Measurements from ENCODE around the gene EPS8L3.
A peak's percentile ranks its signal among the peaks of the same experiment; 100 is the strongest.

The EPS8L3 gene

DNA sequence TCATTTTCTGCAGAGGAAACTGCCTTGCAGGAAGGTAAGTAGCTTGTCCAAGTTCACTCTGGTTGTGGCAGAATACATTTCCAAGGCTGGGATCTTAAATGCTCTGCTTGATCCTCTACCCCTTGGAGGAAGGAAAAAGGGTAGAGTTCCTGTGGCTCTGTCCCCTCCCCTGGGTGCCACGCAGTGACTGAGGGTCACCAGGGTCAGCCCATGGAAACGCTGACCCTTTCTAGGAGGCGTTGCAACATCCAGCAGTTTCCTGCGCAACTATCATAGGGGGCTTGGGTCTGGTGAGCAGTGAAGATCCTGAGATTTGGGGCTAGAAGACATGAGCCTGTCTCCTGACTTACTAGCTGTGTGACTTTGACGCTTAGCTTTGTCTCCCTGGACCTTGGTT is 29.4 kb upstream of the EPS8L3 start:
- DNase-seq (ENCODE audit: low spot score): no peak

DNA sequence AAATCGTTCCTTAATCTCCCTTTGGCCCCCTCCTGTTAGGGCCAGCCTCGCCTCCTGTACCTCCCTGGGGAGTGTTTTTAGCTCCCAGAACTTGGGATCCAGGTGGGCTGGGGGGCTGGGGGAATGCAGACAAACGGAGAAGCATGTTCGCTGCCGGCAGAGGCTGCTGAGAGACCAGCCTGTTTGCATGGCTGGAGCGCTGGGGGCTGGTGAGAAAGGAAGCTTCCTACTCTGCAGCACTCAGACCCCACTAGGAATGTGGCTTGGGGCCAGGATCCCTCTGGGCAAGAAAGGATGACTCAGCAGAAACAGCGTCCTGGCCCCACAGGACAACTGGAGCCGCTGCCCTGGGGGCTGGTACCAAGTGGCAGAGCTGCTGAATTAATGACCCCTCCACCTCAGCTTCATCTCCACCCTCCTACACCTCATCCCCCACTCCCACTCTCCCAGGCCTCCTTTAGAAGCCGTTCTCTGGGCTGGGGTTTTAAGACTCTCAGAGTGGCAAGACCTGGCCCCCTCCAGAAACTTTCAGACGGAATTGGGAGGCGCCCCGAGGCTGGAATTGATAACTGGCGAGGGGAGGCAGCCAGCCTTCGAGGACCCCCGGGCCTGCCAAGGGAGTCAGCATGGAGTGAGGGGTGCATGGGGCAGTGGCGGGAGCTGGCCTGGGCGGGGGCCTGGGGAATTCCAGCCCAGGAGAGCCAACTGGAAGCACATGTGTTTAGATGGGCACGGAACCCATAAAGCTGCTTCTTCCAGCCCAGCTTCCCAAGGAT is 28.5 kb upstream of the EPS8L3 start:
- no peak for DNase-seq (ENCODE audit: low spot score)

DNA sequence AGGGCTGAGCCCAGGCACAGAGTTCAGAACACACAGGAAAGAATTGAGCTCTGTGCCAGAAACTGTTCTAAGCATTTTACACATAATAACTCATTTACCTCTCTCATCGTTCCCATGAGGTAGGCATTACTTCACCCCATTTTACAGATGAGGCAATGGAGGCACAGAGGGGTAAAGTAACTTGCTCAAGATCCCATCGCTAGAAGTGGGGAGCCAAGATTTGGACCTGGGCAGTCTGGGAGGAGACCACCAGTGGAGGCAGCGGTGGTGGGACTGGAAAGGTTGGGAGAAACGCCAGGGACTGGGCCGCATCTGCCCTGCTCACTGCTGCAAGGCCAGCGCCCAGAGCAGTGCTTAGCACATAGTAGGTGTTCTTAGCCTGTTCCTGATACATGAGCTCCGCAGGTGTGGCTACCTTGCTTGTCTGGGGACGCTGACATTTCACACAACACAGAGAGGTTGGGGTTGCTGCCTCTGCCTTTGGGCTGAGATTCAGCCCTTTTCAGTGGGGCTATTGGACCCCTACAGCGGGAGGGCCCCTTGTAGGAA is 27.8 kb upstream of the EPS8L3 start:
- no peak for DNase-seq (ENCODE audit: low spot score)

DNA sequence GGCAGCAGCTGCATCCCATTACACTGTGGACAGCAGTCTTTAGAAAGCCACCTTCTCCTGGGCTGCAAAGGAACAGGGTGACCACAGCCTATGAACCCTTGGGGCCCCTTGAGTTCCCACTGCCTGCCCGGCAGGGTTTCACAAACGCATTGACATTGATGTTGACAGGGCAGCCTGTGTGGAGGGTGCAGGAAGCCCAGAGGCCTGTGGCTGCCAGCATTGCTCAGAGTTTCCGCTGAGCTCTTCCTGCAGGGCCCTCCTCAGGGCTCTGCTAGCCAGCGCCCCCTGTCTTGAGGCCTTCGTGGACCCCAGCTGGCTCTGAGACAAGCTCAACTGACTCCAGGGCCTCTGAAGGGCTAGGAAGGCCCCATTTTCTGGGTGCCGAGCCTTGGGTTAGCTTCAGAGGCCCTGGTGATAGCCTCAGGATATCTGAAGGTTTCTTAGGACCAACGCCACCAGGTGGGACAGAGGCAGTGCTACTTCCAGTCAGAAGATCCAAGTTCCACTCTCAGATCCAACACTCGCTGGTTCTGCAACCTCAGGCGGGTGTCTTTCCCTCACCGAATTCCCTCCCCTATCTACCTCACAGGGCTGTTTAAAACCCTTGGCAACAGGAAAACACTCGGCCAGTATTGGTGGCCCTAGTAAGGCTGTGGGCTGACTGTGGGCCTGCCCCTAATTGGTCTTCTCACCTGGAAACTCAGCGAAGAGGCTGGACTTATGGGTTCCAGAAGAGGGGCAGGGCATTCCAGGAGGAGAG is 27.2 kb upstream of the EPS8L3 start:
- peak; percentile 84 for DNase-seq (ENCODE audit: low spot score)

DNA sequence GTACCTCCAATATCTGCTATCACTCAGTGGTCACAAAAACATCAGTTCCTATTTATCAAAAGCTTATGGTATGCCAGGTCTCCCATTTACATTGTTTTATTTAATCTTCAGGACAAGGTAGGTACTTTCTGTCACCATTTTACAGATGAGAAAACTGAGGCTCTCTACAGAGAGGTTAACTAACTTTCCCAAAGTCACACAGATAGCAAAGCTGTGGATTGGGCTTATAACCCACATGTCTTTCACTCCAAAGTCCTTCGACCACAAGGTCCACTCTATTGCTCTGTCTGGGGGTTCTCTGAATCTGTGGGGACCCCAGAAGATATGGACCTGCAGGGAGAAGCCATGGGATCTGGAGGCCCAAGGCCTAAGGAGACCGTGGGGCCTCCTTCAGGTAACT is 26.6 kb upstream of the EPS8L3 start:
- no peak for DNase-seq (ENCODE audit: low spot score)

DNA sequence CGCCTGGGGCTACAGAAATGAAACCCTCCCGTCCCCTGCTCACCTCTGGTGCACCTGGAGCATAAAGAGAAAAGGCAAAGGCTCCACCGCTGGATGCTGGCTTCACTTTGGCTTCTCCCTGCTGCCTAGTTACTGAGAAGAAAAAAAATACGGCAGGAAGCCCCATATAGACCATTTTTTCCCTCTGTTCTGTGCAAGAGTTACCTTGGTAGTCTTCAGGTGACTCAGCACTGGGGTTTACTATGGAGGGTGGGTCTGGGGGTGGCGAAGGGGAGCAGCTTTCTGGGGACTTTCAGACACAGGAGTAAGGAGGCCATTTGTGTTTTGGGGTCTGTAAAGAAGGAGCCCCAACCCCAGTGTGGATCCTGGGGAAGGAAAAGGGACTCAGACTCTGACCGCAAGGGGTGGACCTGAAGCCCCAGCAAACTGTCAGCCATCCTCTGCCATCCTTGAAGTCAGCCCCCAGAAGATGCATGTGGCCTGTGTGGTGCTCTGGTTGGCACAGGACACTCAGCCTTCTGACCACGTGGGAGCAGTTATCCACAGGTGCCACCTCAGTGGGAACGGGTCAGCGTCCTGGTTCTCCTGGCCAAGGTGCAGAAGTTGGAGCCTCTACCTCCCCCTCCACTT is 25.9 kb upstream of the EPS8L3 start:
- no peak for DNase-seq (ENCODE audit: low spot score)

DNA sequence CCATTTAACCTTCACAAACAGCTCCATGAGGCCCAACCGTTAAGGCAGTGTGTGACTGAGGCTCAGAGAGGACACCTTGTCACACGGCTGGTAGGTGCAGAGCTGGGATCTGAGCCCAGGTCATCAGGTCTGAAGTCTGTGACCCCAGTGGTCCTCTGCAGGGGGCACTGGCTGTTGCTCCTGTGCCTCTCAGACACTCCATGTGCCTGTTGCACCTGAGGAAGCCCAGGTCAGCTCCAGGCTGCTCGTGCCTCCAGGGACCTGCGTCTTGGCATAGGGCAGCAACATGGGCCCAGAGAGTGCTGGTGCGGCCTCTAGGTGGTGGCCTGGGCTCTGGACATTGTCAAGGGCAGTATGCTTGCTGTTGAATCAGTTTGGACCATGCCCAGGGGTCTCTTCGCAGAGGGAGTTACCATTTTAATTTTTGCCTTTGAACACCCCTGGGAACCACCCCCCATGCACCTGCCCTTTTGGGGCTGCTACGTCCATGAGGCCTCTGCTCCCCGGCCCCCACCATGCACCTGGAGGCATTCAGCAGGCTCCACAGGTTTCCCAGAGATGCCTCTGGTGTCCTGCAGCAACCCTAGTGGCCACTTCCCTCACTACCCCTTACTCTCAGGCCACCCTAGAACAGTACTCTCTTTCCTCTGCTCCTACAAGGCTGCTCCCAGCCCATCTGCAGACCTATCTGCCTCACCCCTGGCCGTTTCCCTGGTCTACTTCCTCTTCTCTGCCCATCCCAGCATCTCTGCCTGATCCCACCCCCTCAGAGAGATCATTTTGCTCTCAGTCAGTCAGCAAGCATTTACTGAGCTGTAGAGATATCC is 25.2 kb upstream of the EPS8L3 start:
- DNase-seq (ENCODE audit: low spot score): no peak

DNA sequence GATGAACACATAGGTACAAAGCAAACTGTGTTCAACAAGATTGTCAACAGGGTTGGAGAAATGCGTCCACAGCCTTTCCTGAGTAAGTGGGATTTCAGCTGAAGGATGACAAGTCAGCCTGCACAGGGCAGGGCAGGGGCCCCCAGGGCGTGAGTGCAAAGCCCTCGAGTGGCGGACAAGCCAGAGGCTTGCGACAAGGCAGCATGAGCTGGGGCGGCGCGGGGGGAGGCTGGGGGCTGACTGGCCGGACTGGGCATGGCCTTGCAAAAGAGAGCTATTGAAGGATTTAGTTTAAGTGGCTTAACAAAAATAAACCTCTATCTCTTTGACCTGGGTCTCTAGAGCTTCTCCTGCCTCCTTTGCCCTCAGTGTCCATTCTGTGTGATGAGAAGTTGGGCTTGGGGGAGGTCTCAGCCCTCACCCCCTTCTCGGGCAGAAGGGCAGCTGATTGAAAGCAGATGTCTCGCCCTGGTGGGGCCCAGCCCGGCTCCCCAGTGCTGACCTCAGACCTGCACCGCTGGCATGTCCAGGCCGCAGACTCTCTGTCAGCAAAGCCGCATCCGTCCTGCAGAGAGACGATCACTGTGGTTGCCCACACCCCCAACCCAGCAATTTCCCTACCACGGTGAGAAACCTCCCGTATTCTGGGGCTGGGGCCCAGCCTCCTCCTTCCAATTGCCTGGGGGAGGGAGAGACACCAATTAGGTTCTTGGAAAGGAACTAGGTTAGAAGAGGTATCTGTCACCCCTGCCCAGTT is 24.3 kb upstream of the EPS8L3 start:
- DNase-seq (ENCODE audit: low spot score): no peak

DNA sequence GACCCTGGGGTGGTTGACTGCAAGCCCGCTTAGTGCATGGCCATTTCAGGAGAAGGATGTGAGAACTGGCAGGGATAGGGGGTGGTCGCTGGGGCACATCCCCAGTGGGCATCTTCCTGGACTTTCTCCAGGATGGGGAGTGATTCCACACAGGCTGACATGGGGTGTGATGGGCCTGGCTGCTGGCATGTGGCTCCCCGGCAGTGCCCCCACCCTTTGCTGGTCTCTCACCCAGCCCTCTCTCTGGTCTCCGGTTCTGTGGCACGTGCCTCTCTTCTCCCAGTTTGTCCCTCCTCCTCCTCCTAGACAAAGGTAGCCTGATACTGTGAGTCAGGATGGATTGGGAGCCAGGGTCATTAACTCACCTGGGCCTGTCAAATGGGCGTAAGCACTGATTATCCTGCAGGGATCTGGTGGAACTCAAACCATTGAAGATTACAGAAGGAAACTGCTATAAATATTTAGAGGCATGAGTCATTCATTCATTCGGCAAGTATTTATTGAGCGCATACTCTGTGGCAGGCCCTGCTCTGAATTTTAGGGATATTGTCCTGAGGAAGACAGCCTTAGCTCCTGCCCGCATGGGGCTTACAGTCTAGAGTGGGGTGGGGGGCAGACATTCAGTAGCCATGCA is 23.6 kb upstream of the EPS8L3 start:
- DNase-seq (ENCODE audit: low spot score): no peak

DNA sequence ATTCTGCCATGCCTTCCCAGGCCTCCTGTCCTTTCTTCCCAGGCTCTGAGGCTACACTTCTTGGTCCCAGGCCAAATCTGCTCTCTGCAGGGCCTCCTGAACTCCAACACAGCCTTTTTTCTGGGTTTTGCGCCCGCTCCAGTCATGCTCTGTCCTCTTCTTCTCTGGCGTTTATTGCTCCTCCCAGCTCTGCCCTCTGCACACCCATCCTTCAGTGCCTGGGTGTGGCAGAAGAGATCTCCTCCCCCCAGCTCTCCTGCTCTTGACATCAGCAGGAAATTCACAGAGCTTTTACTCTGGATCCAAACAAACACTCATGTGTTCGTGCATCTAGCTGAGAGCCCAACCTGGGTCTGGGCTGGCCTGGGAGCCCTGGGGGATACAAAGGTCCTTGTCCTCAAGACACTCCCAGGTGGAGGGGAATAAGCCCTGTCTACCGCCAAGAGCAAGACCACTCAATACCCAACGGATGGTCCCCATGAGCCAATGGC is 22.9 kb upstream of the EPS8L3 start:
- no peak for DNase-seq (ENCODE audit: low spot score)

DNA sequence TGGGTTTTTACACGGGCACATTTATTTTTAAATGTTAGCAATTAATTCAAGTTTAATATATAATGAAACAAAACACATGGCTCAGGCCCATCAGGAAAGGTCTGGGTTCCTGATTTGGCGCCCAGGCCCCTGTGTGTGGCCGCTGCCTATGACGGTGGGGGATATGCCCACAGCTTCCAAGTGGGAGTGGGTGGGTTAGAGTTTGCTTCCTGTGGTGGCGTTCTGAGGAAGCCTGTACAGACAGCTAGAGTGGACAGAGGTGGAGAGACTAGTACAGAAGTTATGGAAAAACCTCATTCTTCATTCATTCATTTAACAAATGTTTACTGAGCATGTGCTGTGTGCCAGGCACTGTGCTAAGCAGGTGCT is 22.4 kb upstream of the EPS8L3 start:
- DNase-seq (ENCODE audit: low spot score): no peak

DNA sequence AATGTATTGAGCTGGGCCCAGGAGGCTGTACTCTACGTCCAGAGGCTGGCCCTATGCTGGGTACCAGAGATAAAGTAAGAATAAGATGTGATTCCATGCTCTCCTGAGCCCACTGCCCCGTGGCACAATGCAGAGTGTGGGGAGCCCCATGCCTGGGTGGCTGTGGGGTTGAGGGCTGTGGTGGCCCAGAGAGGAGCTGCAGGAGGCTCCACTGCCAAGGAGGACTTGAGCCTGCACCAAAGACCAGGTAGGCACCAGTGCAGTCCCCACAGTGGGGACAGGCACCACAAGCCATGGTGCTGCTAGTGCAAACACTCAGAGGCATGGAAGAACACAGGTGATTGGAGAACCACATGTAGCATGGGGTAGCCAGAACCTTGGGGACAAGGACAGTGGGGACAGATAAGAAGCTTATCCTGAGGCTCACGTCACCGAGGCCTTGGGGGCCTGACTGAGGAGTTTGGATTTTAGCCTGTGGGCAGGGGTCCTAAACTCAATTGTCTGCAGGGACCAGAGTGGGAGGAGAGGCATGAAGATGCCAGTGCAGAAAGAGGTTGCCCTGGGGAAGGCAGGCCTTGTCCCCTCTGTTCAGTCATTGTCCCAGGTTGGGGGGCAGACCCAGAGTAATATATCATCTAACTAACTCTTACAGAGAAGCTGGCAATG is 21.9 kb upstream of the EPS8L3 start:
- no peak for DNase-seq (ENCODE audit: low spot score)

DNA sequence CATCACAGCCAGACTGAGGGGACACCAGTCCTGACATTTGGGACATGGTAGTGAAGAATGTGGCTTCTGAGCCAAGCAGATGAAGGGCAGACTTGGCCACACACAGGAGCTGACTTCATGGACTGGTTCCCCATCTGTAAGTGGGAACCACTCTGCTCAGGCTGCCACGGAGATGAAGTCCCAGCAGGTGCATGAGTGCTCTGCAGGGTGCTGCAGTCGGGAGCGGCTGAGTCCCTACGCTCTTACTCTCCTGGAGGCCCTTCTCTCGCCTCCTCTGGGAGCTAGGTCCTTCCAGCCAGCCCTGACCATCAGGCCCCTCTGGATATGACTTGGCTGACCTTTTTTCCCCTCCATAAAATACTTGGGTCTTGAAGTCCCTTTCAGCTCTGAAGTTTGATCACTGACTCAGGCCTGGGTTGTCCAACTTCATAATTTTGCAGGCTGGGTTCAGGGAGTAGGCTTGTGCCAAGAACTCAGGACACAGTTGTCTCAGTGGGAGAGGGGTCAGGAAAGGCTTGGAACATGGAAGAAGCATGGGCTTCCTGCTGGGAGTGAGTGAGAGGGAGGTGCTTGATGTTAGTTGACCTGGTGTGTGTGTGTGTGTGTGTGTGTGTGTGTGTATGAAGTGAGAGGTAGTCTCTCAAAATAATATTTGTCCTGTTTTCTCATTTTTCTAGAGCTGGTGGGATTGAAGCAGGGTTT is 21.0 kb upstream of the EPS8L3 start:
- no peak for DNase-seq (ENCODE audit: low spot score)

DNA sequence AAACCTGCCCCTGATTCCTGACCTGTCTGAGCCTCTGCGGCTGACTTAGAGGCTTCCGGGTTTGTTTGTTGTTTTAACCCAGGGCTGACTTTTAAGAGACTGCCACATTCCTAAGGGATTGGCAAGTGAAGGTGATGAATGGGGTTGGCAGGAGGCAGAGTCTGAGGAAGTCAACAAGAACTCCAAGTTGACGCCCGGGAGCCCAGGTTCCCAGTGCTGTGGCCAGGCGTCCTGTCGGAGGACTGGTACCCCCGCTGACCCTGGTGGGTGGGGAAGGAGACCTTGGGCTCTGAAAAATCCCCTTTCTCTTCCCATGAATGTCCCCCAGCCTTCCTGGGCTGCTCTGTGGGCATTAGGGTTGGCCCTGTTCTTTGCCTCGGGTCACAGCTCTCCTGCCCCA is 19.7 kb upstream of the EPS8L3 start:
- DNase-seq (ENCODE audit: low spot score): no peak

DNA sequence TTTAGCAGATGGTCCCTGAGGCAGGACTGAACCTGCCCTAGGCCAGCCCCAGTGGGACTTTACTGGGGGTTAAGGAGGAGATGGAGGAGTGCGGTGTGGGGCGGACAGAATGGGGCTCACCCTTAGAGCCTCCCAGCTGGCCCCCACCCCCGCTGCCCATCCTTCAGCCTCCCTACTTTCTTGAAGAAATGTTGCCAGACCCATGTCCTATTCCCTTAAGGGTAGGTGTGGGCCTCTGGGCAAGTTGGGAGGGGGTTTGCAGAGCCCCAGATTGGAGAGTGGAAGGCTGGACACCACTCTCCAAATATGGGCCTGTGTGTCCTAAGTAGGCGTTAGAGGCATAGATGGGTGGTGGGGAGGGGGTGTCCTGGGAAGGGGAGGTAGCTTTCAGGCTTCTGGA is 19.2 kb upstream of the EPS8L3 start:
- DNase-seq (ENCODE audit: low spot score): no peak

DNA sequence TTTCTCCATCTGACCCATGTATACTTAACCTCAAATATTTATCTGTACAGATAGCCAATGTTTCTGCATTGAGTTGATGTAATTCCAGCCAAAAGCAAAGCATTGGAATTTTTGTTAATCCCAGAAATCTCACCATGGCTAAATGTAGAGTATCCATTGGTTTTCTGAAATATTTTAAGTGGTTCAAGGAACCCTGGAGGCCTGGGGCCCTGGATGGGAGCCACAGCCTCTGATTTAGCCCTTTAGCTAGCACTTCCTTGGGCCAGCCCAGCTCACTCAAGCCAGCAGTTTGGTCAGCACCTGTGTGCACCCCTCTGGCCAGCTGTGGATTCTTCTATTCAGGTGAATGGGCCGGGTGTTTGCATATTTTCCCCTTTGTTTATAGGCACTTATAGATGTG is 18.8 kb upstream of the EPS8L3 start:
- DNase-seq (ENCODE audit: low spot score): no peak

DNA sequence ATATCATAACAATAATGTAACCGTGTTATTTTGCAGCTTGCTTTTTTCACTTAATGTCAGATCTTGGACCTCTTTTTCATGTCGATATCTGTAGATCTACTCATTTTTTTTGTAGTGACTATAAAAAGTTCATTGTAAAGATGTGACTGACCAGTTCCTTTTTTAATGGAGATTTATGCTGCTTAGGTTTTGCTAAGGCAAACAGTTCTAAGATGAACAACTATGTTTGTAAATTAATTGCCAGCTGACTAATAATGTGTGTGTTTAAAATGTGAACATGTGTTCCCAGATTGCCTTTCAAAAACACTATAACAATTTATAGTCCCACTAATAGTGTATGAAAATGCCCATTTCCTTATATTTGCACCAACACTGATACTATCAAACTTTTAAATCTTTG is 18.1 kb upstream of the EPS8L3 start:
- no peak for DNase-seq (ENCODE audit: low spot score)

DNA sequence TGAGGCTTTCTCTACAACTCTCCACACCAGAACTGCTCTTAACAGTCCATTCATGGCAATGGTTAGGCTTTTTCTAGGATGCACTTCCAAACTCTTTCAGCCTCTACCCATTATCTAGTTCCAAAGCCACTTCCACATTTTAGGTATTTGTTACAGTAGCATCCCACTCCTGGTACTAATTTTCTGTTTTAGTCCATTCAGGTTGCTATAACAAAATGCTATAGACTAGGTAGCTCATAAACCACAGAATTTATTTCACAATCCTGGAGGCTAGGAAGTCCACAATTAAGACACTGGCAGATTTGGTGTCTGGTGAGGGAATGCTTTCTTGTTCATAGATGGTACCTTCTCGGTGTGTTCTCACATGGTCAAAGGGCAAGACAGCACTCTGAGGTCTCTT is 17.3 kb upstream of the EPS8L3 start:
- DNase-seq (ENCODE audit: low spot score): no peak

DNA sequence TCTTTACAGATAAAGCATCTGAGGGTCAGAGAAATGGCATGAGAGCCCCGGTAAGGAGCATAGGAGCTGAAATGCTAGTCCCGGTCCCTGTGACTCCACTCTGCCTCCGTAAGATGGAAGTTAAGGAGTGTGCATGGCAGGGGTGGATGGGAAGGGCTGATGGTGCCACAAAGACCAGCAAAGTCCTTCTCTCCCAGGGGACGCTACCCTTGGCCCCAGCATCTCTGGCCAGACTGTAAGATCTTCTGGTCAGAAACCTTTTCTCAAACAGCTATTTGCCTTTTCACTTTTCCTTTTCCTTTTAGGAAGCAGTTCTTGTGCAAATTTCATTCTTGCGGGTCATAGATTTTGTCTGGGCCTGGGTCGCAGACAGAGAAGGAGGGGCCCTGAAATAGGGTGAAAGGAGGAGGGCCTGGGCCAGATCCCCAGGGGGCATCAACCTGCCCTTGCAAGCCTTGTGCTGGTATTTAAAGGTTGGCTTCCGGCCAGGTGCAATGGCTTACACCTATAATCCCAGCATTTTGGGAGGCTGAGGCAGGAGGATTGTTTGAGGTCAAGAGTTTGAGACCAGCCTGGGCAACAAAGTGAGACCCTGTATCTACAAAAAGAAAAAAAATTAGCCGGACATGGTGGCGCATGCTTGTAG is 14.4 kb upstream of the EPS8L3 start:
- no peak for DNase-seq (ENCODE audit: low spot score)

Measured in CD4-positive, alpha-beta T cell treated with Interleukin-15 for 4 hours (primary cell).